GM19372 (cell line): ENCODE measurements around the gene HDDC2.

Experiments used
- ATAC-seq: cut with Tn5 transposase; IDR thresholded peaks from one replicate; pipeline ENCODE4 v1.9.1; 2021; ENCODE audit warnings: mild to moderate bottlenecking, low read depth, moderate library complexity; ENCODE audit not compliant: unreplicated experiment

The HDDC2 gene

DNA sequence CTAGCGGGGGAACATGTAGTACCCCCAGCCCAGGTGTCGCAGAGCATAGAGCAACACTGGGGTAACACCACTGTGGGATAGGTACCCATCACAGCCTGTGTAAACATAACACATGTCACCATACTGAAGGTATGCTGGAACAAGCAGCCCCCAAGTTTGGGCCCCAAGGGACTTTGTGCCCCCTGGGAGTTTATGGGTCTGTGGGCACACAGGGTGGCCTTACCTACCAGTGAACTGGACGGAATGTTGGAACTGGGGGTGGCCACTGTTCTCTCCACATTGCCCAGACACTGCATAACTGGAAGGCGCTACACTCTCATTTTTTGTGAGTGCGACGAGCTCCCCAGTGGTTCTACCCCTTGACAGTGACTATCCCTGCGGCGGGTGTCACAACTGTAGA lies 28.5 kb downstream of the HDDC2 start:
- ATAC-seq: no peak

DNA sequence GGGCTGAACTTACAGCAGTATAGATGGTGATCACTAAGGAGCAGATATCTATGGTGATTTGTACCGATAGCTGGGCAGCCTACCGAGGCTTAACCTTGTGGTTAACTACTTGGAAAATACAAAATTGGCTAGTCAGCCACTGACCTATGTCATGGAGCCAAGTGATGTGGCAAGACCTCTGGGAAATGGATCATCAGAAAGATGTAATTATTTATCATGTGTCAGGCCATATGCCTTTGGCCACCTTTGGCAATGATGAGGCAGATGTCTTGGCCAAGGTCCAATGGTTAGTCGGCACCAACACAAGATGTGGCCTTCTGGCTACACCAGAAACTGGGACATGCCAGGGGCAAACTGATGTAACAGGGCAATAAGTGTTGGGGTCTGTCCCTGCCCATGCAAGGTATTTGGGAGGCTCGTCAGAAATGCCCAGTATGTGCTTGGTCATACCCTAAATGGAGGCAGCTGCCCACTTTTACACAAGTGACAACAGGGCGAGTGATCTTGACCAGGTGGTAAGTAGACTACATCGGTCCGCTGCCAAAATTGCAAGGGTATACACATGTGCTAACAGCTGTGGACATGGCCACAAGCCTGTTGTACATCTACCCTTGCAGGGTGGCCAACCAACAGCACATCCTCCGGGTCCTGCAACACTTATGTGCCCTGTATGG lies 30.1 kb downstream of the HDDC2 start:
- no peak for ATAC-seq

DNA sequence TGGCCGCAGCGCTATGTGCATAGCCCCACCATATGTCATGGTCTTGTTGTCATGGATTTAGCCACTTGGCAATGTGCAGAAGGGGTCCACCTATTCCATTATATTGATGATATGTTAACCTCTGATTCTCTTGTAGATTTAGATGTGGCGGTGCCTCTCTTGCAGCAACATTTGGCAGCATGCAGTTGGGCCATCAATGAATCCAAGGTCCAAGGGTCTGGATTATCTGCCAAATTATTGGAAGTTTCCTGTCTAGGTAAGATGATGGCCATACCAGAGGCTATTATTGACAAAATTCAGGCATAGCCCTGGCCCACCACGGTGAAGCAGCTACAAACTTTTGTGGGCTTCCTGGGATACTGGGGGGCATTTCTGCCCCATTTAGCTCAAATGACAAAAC lies 31.4 kb downstream of the HDDC2 start:
- ATAC-seq: no peak

DNA sequence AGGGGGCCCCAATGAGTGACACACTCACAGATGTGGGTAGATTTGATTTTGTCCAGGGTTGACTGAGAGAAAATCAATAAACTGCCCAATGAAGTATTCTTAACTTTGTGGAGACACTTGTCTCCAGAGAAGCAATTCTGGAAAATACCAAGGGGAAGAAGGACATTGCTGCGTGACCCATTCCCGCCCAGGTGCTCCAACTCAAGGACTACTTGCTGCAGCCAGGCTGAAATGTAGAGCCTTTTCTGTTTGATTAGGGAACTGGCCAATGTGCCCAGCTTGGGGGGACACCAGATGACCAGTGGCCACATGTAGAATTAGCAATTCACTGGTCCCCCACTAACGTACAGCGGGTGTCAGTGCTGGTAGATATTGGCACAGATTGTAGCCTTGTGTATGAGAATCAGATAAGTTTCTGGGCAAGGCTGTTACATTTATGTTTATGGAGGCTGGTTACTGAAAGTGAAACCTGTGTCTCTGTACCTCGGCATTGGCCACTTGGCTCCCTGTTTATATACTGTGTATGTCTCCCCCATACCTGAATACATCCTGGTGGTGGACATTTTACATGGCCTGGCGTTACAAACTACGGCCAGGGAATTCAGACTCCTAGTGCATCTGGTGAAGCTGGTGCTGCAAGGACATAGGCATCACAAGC lies 32.3 kb downstream of the HDDC2 start:
- ATAC-seq: no peak

DNA sequence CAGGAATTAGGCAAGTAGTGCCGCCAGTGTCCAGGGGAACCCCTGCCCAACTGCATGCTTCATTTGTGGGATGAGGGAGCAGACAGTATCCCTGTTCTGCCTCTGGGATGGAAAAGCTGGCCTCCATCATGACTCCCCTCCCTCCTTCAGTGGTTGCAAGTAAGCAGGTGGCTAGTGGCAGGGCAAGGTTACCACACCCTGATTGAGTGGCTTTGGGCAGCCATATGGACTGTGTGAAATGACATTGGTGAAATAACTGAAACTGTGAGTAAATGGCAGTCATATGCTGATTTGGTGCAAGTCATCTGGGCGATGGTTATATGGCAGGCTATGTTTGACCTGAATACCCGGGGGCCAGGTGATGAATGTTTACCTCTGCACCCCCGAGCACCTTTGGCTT lies 33.0 kb downstream of the HDDC2 start:
- ATAC-seq: no peak

DNA sequence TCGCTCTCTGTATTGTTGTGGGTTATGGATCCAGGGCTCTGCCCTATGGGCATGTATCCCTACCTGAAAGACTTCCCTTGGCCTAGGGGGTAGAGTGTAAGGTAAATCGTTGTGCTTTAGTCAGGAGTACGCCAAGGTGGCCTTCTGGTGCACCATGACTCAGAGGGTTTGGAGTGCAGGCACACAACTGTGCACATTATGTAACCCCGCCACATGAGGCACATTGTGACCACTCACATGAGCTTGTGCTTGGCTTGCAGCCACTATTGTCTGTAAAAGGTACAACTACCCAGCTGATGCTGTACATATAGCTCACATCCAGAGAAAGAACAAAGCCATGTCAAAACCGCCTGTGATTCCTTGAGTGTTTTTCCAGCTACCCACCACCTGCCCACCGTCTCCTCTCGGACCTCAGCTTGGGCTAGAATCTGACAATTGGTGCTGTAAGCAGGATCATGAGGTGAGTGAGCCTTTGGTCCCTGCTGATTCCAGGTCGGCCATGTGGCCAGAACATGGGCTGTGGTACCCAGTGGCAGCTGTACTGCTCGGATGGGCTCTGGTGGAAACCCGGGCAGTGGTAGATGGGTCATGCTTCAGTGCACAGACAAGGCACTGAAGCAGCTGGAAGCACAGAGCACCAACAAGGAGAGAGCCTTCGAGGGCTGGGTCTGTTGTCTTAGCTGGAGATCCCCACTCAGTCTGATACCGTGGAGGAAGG lies 33.8 kb downstream of the HDDC2 start:
- no peak for ATAC-seq

DNA sequence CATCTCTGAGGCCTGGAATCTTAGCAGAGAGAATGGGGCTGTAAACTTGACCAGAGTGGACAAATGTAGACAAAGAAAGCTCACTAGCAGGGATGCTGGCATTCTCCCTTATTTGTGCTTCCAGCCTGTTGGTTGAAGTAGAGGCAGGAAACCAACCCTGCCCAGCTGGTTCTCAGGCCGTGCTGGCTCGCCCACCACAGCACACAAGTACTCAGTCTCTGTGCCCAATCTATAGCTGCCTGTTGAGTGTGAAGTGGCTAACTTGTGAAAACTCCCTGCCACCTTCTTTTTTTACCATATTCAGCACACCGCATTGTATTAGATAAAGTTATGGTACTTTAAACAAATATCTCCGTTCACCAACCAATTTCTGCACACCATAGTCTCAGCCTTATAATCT lies 37.3 kb downstream of the HDDC2 start:
- no peak for ATAC-seq

DNA sequence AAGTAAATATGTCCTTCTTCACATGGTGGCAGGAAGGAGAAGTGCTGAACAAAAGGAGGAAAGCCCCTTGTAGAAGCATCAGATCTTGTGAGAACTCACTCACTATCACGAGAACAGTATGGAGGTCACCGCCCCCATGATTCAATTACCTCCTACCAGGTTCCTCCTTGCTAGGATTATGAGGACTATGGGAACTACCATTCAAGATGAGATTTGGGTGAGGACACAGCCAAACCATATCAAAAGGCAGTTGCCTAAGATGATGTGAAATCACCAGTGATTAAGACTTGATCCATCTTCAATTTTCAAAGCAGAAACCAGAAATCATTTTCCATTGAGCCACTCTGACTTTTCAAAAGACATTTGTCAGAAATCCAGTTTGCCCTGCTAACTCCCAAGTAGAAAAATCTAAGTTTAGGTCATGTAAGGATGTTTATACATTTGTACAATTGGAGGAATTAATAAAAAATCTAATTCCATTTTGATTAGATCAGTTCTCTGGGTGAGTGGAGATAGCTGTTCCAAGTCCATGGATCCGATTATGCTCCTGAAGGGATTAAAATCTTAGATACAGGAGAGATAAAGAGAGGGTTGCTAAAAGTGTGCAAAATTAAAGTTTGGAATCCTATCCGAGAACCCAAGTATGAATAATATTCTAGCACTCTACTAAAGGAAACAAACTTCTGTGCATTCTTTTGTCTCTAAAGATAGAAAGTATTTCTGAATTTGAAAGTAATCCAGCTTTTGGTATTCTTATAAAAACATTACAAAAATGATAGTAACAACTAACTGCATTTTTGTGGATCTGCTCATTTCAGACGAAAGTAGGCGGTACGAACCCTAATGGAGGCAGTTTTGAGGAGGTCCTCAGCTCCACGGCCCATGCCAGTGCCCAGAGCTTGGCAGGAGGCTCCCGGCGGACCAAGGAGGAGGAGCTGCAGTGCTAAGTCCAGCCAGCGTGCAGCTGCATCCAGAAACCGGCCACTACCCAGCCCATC lies 39.5 kb downstream of the HDDC2 start:
- ATAC-seq: no peak

DNA sequence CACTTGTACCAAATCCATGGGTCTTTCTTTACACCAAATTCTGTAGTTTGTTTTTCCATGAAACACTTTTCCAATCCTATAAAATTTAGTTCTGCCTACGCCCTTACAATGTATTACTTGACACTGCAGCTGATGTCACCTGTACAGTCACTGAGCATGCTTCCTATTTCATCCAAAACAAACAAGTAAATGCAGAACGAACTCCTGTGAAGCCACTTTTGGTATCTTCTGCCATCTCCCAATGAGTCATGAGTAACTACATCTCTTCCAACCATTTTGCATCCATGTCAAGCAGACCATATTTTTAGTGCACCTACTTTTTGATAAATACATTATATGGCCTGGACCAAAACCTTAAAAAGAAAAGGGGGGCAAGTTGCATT lies 42.4 kb downstream of the HDDC2 start:
- no peak for ATAC-seq

DNA sequence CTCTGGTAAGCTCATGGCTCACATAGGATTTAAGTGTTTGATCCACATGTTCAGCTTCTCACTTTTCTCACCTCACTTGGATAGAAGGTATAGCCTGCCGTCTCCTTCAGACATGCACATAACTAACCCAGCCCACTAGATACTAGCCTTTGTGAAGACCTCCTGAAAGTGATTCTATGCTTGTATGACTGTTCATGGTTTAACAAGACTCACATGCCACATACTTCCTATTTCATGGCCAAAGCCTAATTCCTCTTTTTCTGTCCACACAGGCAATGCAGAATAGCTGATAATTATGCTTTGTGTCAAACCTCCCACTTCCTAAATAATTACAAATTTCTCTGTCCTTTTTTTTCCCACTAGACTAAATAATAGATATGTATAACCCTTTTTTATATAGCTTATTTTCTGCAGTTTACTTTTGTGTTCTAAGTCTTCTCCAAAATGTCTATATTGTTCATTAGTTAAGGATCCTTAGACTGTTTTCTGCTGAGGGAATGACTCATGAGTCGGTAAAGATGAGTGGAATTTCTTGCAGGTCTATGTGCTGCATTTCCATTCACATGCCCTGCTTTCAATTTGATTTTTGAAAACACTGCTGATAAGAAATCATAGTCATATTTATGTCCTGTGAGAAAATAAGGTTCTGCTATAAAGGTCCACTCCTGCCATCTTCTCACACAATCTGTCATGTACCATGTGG lies 43.0 kb downstream of the HDDC2 start:
- no peak for ATAC-seq

DNA sequence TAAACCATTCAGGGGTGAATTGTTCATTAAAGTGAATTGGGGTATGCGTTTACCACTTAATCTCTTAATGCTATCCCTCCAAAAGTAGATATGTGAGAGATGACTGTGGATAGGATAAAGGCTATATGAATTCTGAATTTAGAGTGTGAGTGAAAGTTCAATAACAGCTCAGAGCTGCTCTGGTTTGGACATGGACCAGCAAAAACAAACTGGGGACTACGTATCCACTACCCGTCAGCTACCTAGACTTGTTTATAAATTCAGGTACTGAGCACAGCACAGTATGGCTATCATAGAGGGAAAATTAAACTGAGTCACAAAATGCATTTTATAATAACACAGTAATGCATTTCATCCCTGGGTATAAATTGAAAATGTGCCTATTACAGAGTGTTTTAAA lies 44.4 kb downstream of the HDDC2 start:
- ATAC-seq: no peak

DNA sequence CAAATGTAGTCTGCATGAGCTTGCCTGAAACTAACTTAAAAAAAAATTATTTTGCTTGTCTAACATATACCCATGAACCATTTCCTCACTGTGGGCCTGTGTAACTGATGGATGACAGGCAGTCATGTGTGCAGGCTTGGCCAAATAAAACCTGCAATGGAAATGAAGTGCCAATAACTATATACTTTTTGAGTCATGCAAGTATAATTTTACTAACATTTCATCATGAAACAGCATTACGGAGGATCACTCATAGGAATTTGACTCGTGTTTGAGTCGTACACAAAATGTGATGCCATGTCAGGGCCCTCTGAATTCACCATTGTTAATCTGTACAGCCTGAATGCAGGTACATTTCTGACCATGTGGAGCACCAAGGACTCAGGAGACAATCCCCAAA lies 46.6 kb downstream of the HDDC2 start:
- ATAC-seq: no peak

DNA sequence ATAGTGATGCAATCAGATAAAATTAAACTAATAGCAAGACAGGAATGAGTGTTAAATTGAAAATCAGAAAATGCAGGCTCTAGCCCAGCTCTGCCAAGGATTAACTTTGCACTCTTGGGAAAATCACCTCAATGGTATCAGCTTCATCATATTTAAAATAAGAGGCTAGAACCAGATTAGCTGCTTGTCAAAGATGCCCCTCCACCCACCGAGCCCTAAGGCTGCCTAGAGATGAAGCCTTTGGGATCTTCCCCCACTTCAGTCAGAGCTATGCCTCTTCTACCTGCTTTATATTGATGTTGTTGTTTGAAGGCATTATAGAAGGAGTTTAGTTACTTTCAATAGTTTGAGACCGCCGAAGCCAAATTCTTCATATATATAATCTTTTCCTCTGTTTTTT lies 47.4 kb downstream of the HDDC2 start:
- no peak for ATAC-seq

DNA sequence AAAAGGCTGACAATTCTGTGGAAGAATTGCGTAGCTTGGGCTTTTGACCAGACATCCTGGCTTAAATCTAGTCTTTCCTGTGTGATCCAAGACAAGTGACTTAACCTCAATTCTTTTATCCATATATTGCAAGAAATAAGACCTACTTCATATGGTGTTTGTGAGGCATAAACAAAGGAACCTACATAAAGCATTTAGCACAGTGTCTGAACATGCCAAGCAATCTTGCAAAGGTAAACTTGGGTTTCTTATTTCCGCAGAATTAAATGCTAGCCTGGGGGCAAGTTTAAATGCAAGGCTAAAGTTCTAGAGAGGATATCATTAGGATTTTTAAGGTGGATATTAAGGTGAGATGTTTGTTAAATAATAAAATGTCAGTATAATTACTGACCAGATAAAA lies 47.9 kb downstream of the HDDC2 start:
- no peak for ATAC-seq

DNA sequence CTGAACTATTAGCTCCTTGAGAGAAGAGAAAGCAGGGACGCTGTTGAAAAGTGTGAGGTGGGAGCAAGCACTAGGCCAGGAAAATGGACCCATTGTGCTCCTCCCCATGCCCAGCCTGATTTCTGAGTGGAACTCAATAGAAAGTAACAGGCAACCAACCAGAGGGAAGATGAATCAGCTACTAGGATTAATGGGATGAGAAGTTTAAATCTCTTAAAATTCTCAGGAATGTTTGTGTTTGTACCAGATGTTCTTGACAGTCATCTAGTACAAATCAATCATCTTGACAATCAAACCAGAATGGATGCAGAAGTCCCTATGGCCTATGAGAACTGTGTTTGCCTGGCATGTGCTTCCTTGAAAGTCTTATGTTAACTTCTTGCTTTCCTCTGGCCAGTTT lies 48.9 kb downstream of the HDDC2 start:
- no peak for ATAC-seq

DNA sequence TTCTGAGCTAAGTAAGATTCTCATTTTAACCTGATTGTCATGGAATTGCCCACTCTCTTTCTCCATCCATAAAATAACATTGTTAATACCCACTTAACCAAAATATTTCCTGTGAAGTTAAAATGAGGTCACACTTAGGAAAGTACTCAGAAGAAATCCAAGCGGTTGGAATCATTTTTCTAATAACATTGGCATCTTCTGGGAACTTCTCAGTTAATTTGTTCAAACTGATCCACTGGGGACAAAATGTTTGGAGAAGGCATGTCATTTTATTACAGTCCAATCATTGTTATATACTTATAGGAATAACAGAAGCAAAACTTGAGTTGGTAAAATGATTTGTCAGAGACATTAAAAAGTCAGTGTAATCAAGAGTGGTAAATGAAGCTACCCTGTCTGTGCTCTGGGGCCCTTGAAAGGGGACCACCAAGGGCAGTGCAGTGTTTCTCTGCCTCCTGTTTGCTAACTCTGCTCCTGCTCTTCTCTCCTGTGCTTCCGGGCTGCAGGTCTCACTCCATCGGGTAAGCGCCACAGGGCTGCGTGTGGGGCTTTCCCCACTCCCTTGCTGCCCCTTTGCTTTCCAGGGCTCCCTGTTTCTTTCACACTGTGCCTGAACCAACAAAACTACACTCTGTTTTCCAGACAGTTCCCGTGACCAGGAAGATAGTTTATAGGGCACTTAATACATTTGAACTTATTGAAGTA lies 50.1 kb downstream of the HDDC2 start:
- no peak for ATAC-seq

DNA sequence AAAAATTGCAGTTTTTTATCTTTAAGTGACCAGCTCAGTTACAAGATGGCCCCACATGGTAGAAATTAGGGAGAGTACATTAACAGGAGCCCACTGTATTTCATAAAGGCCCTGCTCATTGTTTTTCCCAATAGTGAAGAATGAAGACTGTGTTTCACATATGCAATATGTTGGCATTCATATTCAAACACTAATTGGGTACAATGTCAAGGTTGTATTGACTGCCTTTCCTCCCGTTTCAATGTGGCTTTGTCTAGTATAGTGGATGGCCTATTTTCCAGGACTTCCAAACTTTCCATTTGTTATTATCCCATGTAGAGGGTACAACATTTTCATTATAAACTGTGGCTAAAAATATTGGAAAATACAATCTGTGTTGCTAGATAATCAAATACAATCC lies 51.3 kb downstream of the HDDC2 start:
- no peak for ATAC-seq

DNA sequence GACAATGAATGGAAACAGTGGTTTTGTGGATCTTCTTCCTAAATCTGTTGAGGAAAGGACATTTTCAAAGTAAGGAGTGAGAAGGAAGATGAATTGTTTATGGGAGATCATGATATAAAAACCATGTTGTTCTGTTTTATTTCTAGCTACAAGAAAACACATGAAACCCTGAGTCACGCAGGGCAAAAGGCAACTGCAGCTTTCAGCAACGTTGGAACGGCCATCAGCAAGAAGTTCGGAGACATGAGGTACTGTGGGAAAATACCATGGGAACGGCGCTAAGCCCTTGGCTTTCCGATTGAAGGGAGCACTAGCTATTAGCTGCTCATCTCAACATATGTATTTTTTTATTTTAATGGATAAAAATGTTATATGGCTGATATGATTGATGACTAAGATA lies 53.6 kb downstream of the HDDC2 start:
- no peak for ATAC-seq

DNA sequence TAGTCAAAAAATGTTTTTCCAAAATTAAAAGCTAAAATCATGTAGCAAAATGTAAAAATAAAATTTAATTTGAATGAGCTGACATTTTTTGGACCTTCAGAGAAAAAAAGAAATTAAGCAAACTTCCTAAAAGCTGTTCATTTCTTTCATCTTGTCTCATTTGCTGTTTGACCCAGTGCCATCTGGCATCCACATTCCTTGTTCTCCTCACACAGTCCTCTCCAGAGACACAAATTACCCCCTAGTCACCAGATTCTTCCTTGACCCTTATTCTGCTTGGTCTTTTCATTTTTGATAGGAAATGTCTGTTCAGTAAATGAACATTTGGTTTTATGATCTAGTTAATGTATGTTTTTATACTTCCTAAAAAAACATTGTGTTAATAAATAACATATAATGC lies 55.2 kb downstream of the HDDC2 start:
- ATAC-seq: no peak
